HepG2 (cell line): ENCODE results near the gene ZNF211. TPM values are rescaled to one million over a fixed set of nuclear protein-coding genes. Genes with fewer than 3 reads are reported as not detected.

Experiments used
- ATAC-seq: fragments of 200-7000 bp; cut with Tn5 transposase; 3 replicates; pipeline ENCODE4 v1.9.1; 2020; ENCODE audit warnings: mild to moderate bottlenecking, moderate library complexity
- BruUV-seq: library from RNA; stranded (reverse); fragments of 400-500 nt; replicated peaks from 2 replicates; lab custom pipeline; 2021; lab: Mats Ljungman, UMichigan
- CTCF ChIA-PET: fragments of 300-600 bp; formaldehyde crosslinking; extraction: SDS; loops from one replicate; lab custom pipeline; 2021; ENCODE audit warnings: low total read pairs, inconsistent platforms, low intra/inter-chr PET ratio; lab: Yijun Ruan, JAX
- POLR2A ChIA-PET: fragments of 350-600 bp; sonication (Branson Sonifier 250); formaldehyde crosslinking; loops from one replicate; lab custom pipeline; 2020; ENCODE audit warnings: antibody characterized with exemption, inconsistent platforms; lab: Yijun Ruan, JAX
- DNase-seq: peaks from one replicate; pipeline ENCODE4 v3.0.0-alpha.2; 2015; ENCODE audit warnings: low spot score
- FAIRE-seq: peaks from 3 replicates; lab custom pipeline; 2011; peaks lifted over from hg19 to GRCh38; lab: Jason Lieb, UNC
- H2AFZ ChIP-seq: one replicate; pipeline ENCODE4 v1.6.1; 2011; ENCODE audit warnings: low read length, inconsistent platforms
- H3K27ac ChIP-seq: fragments of 300-600 bp; 3 replicates; pipeline ENCODE4 v1.8.0; 2011; ENCODE audit warnings: mixed run types, mild to moderate bottlenecking, mixed read lengths, low read length, inconsistent platforms; ENCODE audit not compliant: insufficient read depth; ENCODE audit errors: extremely low read length
- H3K27me3 ChIP-seq, 2 experiments: fragments of 200-600 bp in 1 of 2; 2 replicates in 1 of 2; 3 replicates in 1 of 2; pipeline versions ENCODE4 v1.6.0 to v1.8.0; 2011; ENCODE audit warnings: low read length in 2 of 2, mild to moderate bottlenecking in 2 of 2, moderate library complexity in 2 of 2, inconsistent platforms in 1 of 2; ENCODE audit not compliant: insufficient read depth in 2 of 2, control insufficient read depth in 1 of 2
- H3K36me3 ChIP-seq, 2 experiments: fragments of 200-600 bp in 1 of 2; replicated peaks in 1 of 2; 2 replicates in 1 of 2; 3 replicates in 1 of 2; pipeline versions ENCODE4 v1.5.1 to v1.8.0; 2011; ENCODE audit warnings: low read length in 2 of 2, inconsistent platforms in 1 of 2; ENCODE audit not compliant: insufficient read depth in 2 of 2, control insufficient read depth in 1 of 2
- H3K4me1 ChIP-seq: 2 replicates; pipeline ENCODE4 v1.5.1; 2012; ENCODE audit warnings: low read length, inconsistent platforms; ENCODE audit not compliant: insufficient read depth
- H3K4me2 ChIP-seq: 2 replicates; pipeline ENCODE4 v1.6.0; 2011; ENCODE audit warnings: low read depth, low read length, inconsistent platforms
- H3K4me3 ChIP-seq, 3 experiments: fragments of 200-600 bp in 1 of 3; sonication (generic), shearing (Covaris generic) in 1 of 3; replicated peaks in 1 of 3; 2 replicates each; pipeline ENCODE4 v1.5.1; 2011 to 2016; ENCODE audit warnings: low read length in 3 of 3, inconsistent platforms in 2 of 3, low read depth in 2 of 3, mild to moderate bottlenecking in 2 of 3, control low read depth in 1 of 3, mixed read lengths in 1 of 3; ENCODE audit not compliant: insufficient read depth in 1 of 3
- H3K79me2 ChIP-seq: one replicate; pipeline ENCODE4 v1.6.1; 2011; ENCODE audit warnings: low read length, inconsistent platforms; ENCODE audit not compliant: insufficient read depth
- H3K9ac ChIP-seq: 2 replicates; pipeline ENCODE4 v1.6.0; 2011; ENCODE audit warnings: mild to moderate bottlenecking, low read depth, low read length, inconsistent platforms; ENCODE audit not compliant: insufficient read depth
- H3K9me3 ChIP-seq: 2 replicates; pipeline ENCODE4 v1.5.1; 2012; ENCODE audit warnings: mild to moderate bottlenecking, low read length
- H4K20me1 ChIP-seq: 2 replicates; pipeline ENCODE4 v1.6.0; 2011; ENCODE audit warnings: inconsistent platforms, mild to moderate bottlenecking, low read length, moderate library complexity; ENCODE audit not compliant: insufficient read depth
- BCL6 ChIP-seq: IDR thresholded peaks from 2 replicates; pipeline ENCODE4 v1.6.1; 2016; ENCODE audit warnings: missing genetic modification reagents, missing compliant biosample characterization
- CBFB ChIP-seq: sonication (generic); formaldehyde crosslinking; IDR thresholded peaks from 2 replicates; pipeline ENCODE4 v1.4.0; 2020; ENCODE audit warnings: missing genetic modification reagents
- GABPB1 ChIP-seq: IDR thresholded peaks from 2 replicates; pipeline ENCODE4 v1.6.1; 2016; ENCODE audit warnings: mild to moderate bottlenecking, missing genetic modification reagents, moderate library complexity, missing compliant biosample characterization
- GLI4 ChIP-seq: sonication (generic); formaldehyde crosslinking; IDR thresholded peaks from 2 replicates; pipeline ENCODE4 v1.5.1; 2020; ENCODE audit warnings: missing genetic modification reagents, mild to moderate bottlenecking, moderate library complexity, borderline replicate concordance
- HES4 ChIP-seq: sonication (generic); formaldehyde crosslinking; IDR thresholded peaks from 2 replicates; pipeline ENCODE4 v1.9.0; 2021; ENCODE audit warnings: mild to moderate bottlenecking, missing genetic modification reagents, borderline replicate concordance
- KDM5B ChIP-seq: sonication (generic); formaldehyde crosslinking; IDR thresholded peaks from 2 replicates; pipeline ENCODE4 v1.4.0; 2020; ENCODE audit warnings: missing genetic modification reagents, mild to moderate bottlenecking, borderline replicate concordance
- NFYC ChIP-seq: IDR thresholded peaks from 2 replicates; pipeline ENCODE4 v1.6.1; 2016; ENCODE audit warnings: missing genetic modification reagents, missing compliant biosample characterization
- SAP130 ChIP-seq: IDR thresholded peaks from 2 replicates; pipeline ENCODE4 v1.6.1; 2016; ENCODE audit warnings: low read depth
- ZBTB38 ChIP-seq: sonication (generic); formaldehyde crosslinking; IDR thresholded peaks from 2 replicates; pipeline ENCODE4 v1.5.1; 2020; ENCODE audit warnings: mild to moderate bottlenecking, missing genetic modification reagents
- ZNF598 ChIP-seq: sonication (generic); formaldehyde crosslinking; IDR thresholded peaks from 2 replicates; pipeline ENCODE4 v1.5.1; 2020; ENCODE audit warnings: mild to moderate bottlenecking, missing genetic modification reagents, borderline replicate concordance
- WGBS: methylation state at CpG from one replicate; pipeline ENCODE4 v1.1.6; 2017; ENCODE audit warnings: low lambda C conversion rate; 5-methylcytosine and 5-hydroxymethylcytosine counted together
- in situ Hi-C: cut with HindIII; loops from 2 replicates; pipeline ENCODE4 v1.10.0; 2017; ENCODE audit warnings: low pct_unique_long_range_greater_than_20kb; ENCODE audit not compliant: extremely low pct_ligation_motif_present
- intact Hi-C: fragments of 100-400 bp; cut with micrococcal nuclease; formaldehyde crosslinking; loops from one replicate; pipeline ENCODE4 v1.10.0; 2022; ENCODE audit not compliant: unreplicated experiment
- polyA plus RNA-seq, 8 experiments: library from polyadenylated mRNA; depleted of rRNA in 3 of 8; stranded (reverse) in 7 of 8; unstranded in 1 of 8; fragments of >200 nt; fragmentation: Illumina TruSeq in 4 of 8; extraction: Trizol in 4 of 8; gene quantifications; 2 replicates each; pipeline versions ENCODE4 v1.2.1 to v1.2.3, GENCODE V29; 2011 to 2016; ENCODE audit warnings: low read depth in 4 of 8, missing spikeins in 1 of 8, mixed read lengths in 1 of 8; ENCODE audit not compliant: insufficient read depth in 1 of 8
- total RNA-seq, 5 experiments: library from RNA; depleted of rRNA; stranded (reverse); fragments of >200 nt; fragmentation: Illumina TruSeq; extraction: Trizol; gene quantifications; 2 replicates each; pipeline ENCODE4 v1.2.3, GENCODE V29; 2016; ENCODE audit warnings: low read depth in 1 of 5
- TF ChIP-seq, protein P1 (sequence below): sonication (generic); formaldehyde crosslinking; IDR thresholded peaks from 2 replicates; pipeline ENCODE4 v1.5.0; 2020; ENCODE audit warnings: mild to moderate bottlenecking, missing genetic modification reagents, borderline replicate concordance
- TF ChIP-seq, protein P2 (sequence below): sonication (generic); formaldehyde crosslinking; IDR thresholded peaks from 2 replicates; pipeline ENCODE4 v1.9.0; 2021; ENCODE audit warnings: mild to moderate bottlenecking, missing genetic modification reagents

The ZNF211 gene
- total and polyA plus RNA-seq, 2 of the 13 experiments (the other 11 are each of a cell fraction or from before 2014, with no cell fraction given): 9.9 to 11.2 TPM

DNA sequence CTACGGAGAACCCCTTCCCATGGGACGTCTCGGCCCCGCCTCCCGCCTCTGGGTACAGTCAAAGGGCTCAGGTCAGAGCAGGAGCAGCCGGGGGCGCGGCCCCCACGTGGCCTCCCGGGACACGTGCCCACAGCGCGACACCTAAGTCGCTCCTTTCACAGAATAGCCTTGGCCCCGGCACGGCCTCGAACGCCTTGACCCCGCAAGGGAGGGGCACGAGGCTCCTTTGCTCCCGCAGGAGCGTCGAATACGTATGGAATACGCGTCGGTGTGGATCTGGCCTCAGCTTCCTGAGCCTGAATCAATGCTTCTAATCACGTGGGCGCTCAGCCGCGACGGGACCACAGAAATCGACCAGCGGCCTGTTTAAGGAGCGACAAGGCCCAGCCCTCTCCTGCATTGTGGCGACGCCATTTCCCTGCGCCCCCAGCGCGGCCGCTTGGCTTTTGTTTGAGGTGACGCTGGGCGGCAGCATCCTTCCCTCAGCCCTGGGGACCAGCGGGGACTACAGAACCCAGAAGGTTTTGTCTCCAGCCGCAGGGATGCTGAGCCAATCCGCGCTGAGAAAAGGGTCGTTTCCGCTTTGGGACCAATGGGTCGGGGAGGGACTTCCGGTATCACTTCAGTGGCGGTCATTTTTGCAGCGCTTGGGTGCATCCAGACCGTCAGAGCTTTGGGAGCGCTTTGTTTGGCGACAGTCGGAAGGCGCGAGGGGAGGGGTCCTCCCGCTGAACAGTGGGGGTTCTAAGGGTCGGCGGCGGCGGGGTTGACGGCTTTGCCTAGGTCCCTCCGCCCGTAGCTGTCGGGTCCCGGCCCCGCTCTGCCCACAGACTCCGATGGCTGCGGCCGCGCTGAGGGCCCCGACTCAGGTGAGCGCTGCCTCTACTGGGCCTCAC is 49.2 kb upstream of the ZNF211 start, which contains the start of gene ZIK1:
Gene ZIK1, plus strand, starts transcription at position 625 of the 896 bp plus-strand sequence. Its CDS starts 212 bp downstream, at position 837.
- Histone ChIP-seq H3K36me3 (peaks cover 0 to 1% of the 10 kb centered on the region in 2 experiments; a peak in 1 of 5 replicates), H2AFZ (no peak within 1 kb of the TSS), H3K4me1 (peaks cover 14% of the 10 kb centered on the region), H3K79me2 (no peaks in the 10 kb centered on the region), H3K9ac (peak within 1 kb of the TSS; percentile 58), H3K27me3 (no peaks in the 10 kb centered on the region; a peak in 1 of 5 replicates), H3K4me2 (peak within 1 kb of the TSS; percentile 70), H3K9me3 (no peaks in the 10 kb centered on the region), H3K4me3 (peak within 1 kb of the TSS; percentile 61 to 71 (median 65)), H3K27ac (no peak within 1 kb of the TSS), H4K20me1 (no peaks in the 10 kb centered on the region)
- POLR2A ChIA-PET: no interaction called here
- CTCF ChIA-PET: no interaction called here
- FAIRE-seq (peak; percentile 37), ATAC-seq (peak; percentile 90), DNase-seq (peak; percentile 83)
- no TSS peak for BruUV-seq
- WGBS: 75% methylated on average over 15 of the region's 76 CpGs
- intact Hi-C loops (no loop called here), in situ Hi-C loops (no loop called here)
- TF ChIP-seq CBFB (CRISPR knock-in tag) (0 out of 2 replicates have a peak, but pooled peaks have one; percentile 44), NFYC (CRISPR knock-in tag) (peak; percentile 87), KDM5B (CRISPR knock-in tag) (0 out of 2 replicates have a peak, but pooled peaks have one; percentile 22), GLI4 (CRISPR knock-in tag) (0 out of 2 replicates have a peak, but pooled peaks have one; percentile 48), GABPB1 (CRISPR knock-in tag) (peak; percentile 96), BCL6 (CRISPR knock-in tag) (no peak), SAP130 (CRISPR knock-in tag) (peak; percentile 79), ZNF598 (peak; percentile 33; the same call in 1 of the 2 replicates), ZBTB38 (CRISPR knock-in tag) (peak; percentile 65; the same call in 1 of the 2 replicates), HES4 (CRISPR knock-in tag) (0 out of 2 replicates have a peak, but pooled peaks have one; percentile 45)
- TF ChIP-seq, protein P1, sequence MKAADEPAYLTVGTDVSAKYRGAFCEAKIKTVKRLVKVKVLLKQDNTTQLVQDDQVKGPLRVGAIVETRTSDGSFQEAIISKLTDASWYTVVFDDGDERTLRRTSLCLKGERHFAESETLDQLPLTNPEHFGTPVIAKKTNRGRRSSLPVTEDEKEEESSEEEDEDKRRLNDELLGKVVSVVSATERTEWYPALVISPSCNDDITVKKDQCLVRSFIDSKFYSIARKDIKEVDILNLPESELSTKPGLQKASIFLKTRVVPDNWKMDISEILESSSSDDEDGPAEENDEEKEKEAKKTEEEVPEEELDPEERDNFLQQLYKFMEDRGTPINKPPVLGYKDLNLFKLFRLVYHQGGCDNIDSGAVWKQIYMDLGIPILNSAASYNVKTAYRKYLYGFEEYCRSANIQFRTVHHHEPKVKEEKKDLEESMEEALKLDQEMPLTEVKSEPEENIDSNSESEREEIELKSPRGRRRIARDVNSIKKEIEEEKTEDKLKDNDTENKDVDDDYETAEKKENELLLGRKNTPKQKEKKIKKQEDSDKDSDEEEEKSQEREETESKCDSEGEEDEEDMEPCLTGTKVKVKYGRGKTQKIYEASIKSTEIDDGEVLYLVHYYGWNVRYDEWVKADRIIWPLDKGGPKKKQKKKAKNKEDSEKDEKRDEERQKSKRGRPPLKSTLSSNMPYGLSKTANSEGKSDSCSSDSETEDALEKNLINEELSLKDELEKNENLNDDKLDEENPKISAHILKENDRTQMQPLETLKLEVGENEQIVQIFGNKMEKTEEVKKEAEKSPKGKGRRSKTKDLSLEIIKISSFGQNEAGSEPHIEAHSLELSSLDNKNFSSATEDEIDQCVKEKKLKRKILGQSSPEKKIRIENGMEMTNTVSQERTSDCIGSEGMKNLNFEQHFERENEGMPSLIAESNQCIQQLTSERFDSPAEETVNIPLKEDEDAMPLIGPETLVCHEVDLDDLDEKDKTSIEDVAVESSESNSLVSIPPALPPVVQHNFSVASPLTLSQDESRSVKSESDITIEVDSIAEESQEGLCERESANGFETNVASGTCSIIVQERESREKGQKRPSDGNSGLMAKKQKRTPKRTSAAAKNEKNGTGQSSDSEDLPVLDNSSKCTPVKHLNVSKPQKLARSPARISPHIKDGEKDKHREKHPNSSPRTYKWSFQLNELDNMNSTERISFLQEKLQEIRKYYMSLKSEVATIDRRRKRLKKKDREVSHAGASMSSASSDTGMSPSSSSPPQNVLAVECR (CRISPR knock-in tag): peak; percentile 80
- TF ChIP-seq, protein P2, sequence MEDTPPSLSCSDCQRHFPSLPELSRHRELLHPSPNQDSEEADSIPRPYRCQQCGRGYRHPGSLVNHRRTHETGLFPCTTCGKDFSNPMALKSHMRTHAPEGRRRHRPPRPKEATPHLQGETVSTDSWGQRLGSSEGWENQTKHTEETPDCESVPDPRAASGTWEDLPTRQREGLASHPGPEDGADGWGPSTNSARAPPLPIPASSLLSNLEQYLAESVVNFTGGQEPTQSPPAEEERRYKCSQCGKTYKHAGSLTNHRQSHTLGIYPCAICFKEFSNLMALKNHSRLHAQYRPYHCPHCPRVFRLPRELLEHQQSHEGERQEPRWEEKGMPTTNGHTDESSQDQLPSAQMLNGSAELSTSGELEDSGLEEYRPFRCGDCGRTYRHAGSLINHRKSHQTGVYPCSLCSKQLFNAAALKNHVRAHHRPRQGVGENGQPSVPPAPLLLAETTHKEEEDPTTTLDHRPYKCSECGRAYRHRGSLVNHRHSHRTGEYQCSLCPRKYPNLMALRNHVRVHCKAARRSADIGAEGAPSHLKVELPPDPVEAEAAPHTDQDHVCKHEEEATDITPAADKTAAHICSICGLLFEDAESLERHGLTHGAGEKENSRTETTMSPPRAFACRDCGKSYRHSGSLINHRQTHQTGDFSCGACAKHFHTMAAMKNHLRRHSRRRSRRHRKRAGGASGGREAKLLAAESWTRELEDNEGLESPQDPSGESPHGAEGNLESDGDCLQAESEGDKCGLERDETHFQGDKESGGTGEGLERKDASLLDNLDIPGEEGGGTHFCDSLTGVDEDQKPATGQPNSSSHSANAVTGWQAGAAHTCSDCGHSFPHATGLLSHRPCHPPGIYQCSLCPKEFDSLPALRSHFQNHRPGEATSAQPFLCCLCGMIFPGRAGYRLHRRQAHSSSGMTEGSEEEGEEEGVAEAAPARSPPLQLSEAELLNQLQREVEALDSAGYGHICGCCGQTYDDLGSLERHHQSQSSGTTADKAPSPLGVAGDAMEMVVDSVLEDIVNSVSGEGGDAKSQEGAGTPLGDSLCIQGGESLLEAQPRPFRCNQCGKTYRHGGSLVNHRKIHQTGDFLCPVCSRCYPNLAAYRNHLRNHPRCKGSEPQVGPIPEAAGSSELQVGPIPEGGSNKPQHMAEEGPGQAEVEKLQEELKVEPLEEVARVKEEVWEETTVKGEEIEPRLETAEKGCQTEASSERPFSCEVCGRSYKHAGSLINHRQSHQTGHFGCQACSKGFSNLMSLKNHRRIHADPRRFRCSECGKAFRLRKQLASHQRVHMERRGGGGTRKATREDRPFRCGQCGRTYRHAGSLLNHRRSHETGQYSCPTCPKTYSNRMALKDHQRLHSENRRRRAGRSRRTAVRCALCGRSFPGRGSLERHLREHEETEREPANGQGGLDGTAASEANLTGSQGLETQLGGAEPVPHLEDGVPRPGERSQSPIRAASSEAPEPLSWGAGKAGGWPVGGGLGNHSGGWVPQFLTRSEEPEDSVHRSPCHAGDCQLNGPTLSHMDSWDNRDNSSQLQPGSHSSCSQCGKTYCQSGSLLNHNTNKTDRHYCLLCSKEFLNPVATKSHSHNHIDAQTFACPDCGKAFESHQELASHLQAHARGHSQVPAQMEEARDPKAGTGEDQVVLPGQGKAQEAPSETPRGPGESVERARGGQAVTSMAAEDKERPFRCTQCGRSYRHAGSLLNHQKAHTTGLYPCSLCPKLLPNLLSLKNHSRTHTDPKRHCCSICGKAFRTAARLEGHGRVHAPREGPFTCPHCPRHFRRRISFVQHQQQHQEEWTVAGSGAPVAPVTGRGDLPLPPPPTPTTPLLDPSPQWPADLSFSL (CRISPR knock-in tag): no peak
